ENCODE results near the gene ASTN2. TPM values are rescaled to one million over a fixed set of nuclear protein-coding genes. Genes with fewer than 3 reads are reported as not detected.
A peak's percentile ranks its signal among the peaks of the same experiment; 100 is the strongest.

The ASTN2 gene
- total and polyA plus RNA-seq, 7 donors = 0.60 to 7.5 (median 2.2) TPM

- peak within 1 kb of the TSS; percentile 72 to 91 (median 85) for H3K4me3 ChIP-seq
- TF ChIP-seq CTCF (IDR thresholded peaks at IDR 0.05) (no peak), POLR2AphosphoS5 (IDR thresholded peaks at IDR 0.05) (peak; percentile 20 to 66 (median 54)), EP300 (IDR thresholded peaks at IDR 0.05) (no peak), POLR2A (IDR thresholded peaks at IDR 0.05) (no peak)
- no peaks in the 10 kb centered on the region for H3K9me3 ChIP-seq
- no peaks in the 10 kb centered on the region for H3K36me3 ChIP-seq
- intact Hi-C loops (cut with DNase I) = no loop called here
- 1% methylated on average over 54 of the region's 54 CpGs for WGBS, 2 donors
- peak; percentile 94 for DNase-seq
- peak within 1 kb of the TSS; percentile 75 to 86 (median 86) for H3K27ac ChIP-seq
- peaks cover 0 to 43% (median 32%) of the 10 kb centered on the region in 4 donors for H3K4me1 ChIP-seq
- no peaks in the 10 kb centered on the region for H3K27me3 ChIP-seq
These were observed 727.6 kb downstream of the ASTN2 start, which contains the start of gene TRIM32 for GRCh38 chr9:116687074-116687753. TRIM32 (plus strand) TSS chr9:116687305; CDS start chr9:116697743, 10,438 bp downstream.

GRCh38 chr9:116686693-116687073 is 728.2 kb downstream of the ASTN2 start:
- 4 to 18% methylated on average over 7 of the region's 7 CpGs for WGBS, 2 donors
- intact Hi-C loops (cut with DNase I) = no loop called here
- no peaks in the 10 kb centered on the region for H3K9me3 ChIP-seq
- DNase-seq = no peak
- H3K27me3 ChIP-seq = no peaks in the 10 kb centered on the region
- H3K36me3 ChIP-seq = no peaks in the 10 kb centered on the region
- H3K4me1 ChIP-seq = peaks cover 0 to 42% (median 32%) of the 10 kb centered on the region in 4 donors
- peak overlapping the region; percentile 75 to 86 (median 86) for H3K27ac ChIP-seq
- peak overlapping the region; percentile 72 to 91 (median 85) for H3K4me3 ChIP-seq
- TF ChIP-seq EP300 (IDR thresholded peaks at IDR 0.05) (no peak), CTCF (IDR thresholded peaks at IDR 0.05) (no peak), POLR2A (IDR thresholded peaks at IDR 0.05) (no peak), POLR2AphosphoS5 (IDR thresholded peaks at IDR 0.05) (no peak)

GRCh38 chr9:116686135-116686534 is 728.7 kb downstream of the ASTN2 start:
- Histone ChIP-seq H3K4me1 (peaks cover 0 to 37% (median 31%) of the 10 kb centered on the region in 4 donors), H3K4me3 (peak overlapping the region in 2 of 4 donors; percentile 72 to 84), H3K9me3 (no peaks in the 10 kb centered on the region), H3K27me3 (no peaks in the 10 kb centered on the region), H3K36me3 (no peaks in the 10 kb centered on the region), H3K27ac (no peak overlapping the region)
- TF ChIP-seq POLR2AphosphoS5 (IDR thresholded peaks at IDR 0.05) (no peak), CTCF (IDR thresholded peaks at IDR 0.05) (no peak), EP300 (IDR thresholded peaks at IDR 0.05) (no peak), POLR2A (IDR thresholded peaks at IDR 0.05) (no peak)
- DNase-seq = no peak
- intact Hi-C loops (cut with DNase I) = no loop called here

GRCh38 chr9:116685166-116685565 is 729.7 kb downstream of the ASTN2 start:
- intact Hi-C loops (cut with DNase I) = no loop called here
- H3K27me3 ChIP-seq = no peaks in the 10 kb centered on the region
- peaks cover 0 to 31% (median 28%) of the 10 kb centered on the region in 4 donors for H3K4me1 ChIP-seq
- no peak overlapping the region for H3K27ac ChIP-seq
- no peaks in the 10 kb centered on the region for H3K36me3 ChIP-seq
- H3K9me3 ChIP-seq = no peaks in the 10 kb centered on the region
- no peak for DNase-seq
- TF ChIP-seq CTCF (IDR thresholded peaks at IDR 0.05) = no peak
- no peak for TF ChIP-seq POLR2AphosphoS5 (IDR thresholded peaks at IDR 0.05)
- TF ChIP-seq EP300 (IDR thresholded peaks at IDR 0.05) = no peak
- no peak for TF ChIP-seq POLR2A (IDR thresholded peaks at IDR 0.05)
- H3K4me3 ChIP-seq = no peak overlapping the region
- WGBS, 2 donors = 75 to 77% methylated on average over 4 of the region's 4 CpGs

Data from sigmoid colon (tissue), 7 donors.